DMS 273 (cell line): Measurements from ENCODE around the gene AKAP9.
"Not testable (repeated sequence)": the region's sequence is repeated elsewhere in the genome, so short reads cannot be mapped to it uniquely, and the experiment has no call there.

Experiments
- DNase-seq: peaks from one replicate; lab custom pipeline; 2025; ENCODE audit not compliant: unreplicated experiment; lab: John Stamatoyannopoulos, UW

Gene AKAP9

GRCh38 chr7:91940572-91941341 is at the start of gene AKAP9:
AKAP9 (plus strand) TSS chr7:91940862; CDS start chr7:91941100, 238 bp downstream.
- peak; percentile 97 for DNase-seq

GRCh38 chr7:91892099-91892705 is 48.5 kb upstream of the AKAP9 start:
- DNase-seq, result peak; percentile 80

GRCh38 chr7:91892821-91893340 is 47.8 kb upstream of the AKAP9 start:
- DNase-seq, result peak; percentile 89

GRCh38 chr7:91893699-91894098 is 47.0 kb upstream of the AKAP9 start:
- peak; percentile 72 for DNase-seq

GRCh38 chr7:91894781-91895480 is 45.7 kb upstream of the AKAP9 start:
- peak; percentile 65 for DNase-seq

GRCh38 chr7:91898240-91898992 is 42.2 kb upstream of the AKAP9 start:
- DNase-seq, result no peak

GRCh38 chr7:91899563-91899962 is 41.1 kb upstream of the AKAP9 start:
- no peak for DNase-seq

- DNase-seq, result no peak
Observed at GRCh38 chr7:91910171-91910570, 30.5 kb upstream of the AKAP9 start.

GRCh38 chr7:91911121-91911520 is 29.5 kb upstream of the AKAP9 start:
- DNase-seq, result no peak

GRCh38 chr7:91912494-91912893 is 28.2 kb upstream of the AKAP9 start:
- no peak for DNase-seq

GRCh38 chr7:91913612-91914011 is 27.1 kb upstream of the AKAP9 start:
- DNase-seq, result no peak

- no peak for DNase-seq
Observed at GRCh38 chr7:91915401-91916050, 25.1 kb upstream of the AKAP9 start.

GRCh38 chr7:91916051-91916440 is 24.6 kb upstream of the AKAP9 start:
- DNase-seq, result no peak

GRCh38 chr7:91918356-91918755 is 22.3 kb upstream of the AKAP9 start:
- no peak for DNase-seq

GRCh38 chr7:91922857-91923256 is 17.8 kb upstream of the AKAP9 start:
- no peak for DNase-seq

- no peak for DNase-seq
Observed at GRCh38 chr7:91927912-91928311, 12.8 kb upstream of the AKAP9 start.

GRCh38 chr7:91929463-91929862 is 11.2 kb upstream of the AKAP9 start:
- no peak for DNase-seq

GRCh38 chr7:91940171-91940570 is 491 bp upstream of the AKAP9 start:
- peak; percentile 83 for DNase-seq

- DNase-seq, result peak; percentile 88
Observed at GRCh38 chr7:91941450-91941849, 788 bp downstream of the AKAP9 start.

- no peak for DNase-seq
Observed at GRCh38 chr7:91942312-91942711, 1.6 kb downstream of the AKAP9 start.

GRCh38 chr7:91944970-91945369 is 4.3 kb downstream of the AKAP9 start:
- not testable (repeated sequence) for DNase-seq
